GM12891 (cell line): ENCODE measurements around the gene COMMD9.

Experiments used
- POLR2A ChIP-seq: IDR thresholded peaks from 2 replicates; pipeline ENCODE4 v1.6.1; 2011; ENCODE audit warnings: low read depth, low read length, control low read depth
- POLR2AphosphoS5 ChIP-seq: IDR thresholded peaks from 2 replicates; pipeline ENCODE4 v1.6.1; 2011; ENCODE audit warnings: low read depth, low read length, control low read depth
- POU2F2 ChIP-seq: IDR thresholded peaks from 2 replicates; pipeline ENCODE4 v1.6.1; 2011; ENCODE audit warnings: low read depth, mild to moderate bottlenecking, control low read depth, low read length, moderate library complexity
- TAF1 ChIP-seq: IDR thresholded peaks from 2 replicates; pipeline ENCODE4 v1.6.1; 2011; ENCODE audit warnings: low read depth, low read length, control low read depth

DNA sequence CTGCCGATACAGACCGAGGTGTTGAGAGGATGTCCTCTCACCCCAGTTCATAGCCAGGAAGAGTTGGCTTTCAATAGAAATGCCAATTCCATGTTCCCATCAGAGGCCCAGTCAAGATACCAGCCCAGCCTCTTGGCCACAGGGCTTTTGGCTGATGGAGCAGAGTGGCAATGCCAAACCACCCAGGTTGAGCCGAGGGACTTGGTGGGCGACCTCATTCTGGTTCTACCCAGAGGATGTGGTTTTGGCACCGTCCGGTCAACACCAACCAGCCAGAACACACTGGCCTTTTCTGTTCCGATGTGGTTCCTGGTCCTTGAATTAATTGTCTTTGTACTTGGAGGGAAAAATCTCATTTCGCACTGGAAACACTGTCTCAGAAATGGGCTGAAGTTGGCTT, 60.5 kb downstream of the COMMD9 start:
- TF ChIP-seq POLR2A (no peak), POU2F2 (no peak), TAF1 (no peak), POLR2AphosphoS5 (no peak)
